ENCODE measurements around the gene ETV3L.

The ETV3L gene

DNA sequence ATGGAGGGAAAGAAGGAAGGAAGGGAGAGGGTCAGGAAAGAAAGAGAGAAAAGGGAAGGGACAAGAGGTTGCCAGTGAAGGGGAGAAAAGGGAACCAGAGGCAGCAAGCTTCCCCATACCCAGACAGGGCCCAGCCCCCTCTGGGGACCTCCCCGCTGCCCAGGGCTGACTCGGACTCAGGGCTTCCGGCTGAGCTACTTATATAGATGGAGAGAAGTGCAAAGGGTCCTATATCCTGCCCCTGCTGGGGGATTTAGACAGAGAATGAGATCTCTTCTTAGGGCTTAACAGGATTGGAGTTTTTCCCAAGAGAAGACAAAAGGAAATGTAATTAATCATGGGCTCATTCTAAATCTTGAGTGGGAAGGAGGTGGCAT, at the start of gene ETV3L:
TSS of gene ETV3L (minus strand) at position 176 of the 377 bp plus-strand sequence. CDS start 285 bp downstream, outside the sequence.
- H3K27ac ChIP-seq, result no peak within 1 kb of the TSS
- H3K4me3 ChIP-seq, result no peak within 1 kb of the TSS

DNA sequence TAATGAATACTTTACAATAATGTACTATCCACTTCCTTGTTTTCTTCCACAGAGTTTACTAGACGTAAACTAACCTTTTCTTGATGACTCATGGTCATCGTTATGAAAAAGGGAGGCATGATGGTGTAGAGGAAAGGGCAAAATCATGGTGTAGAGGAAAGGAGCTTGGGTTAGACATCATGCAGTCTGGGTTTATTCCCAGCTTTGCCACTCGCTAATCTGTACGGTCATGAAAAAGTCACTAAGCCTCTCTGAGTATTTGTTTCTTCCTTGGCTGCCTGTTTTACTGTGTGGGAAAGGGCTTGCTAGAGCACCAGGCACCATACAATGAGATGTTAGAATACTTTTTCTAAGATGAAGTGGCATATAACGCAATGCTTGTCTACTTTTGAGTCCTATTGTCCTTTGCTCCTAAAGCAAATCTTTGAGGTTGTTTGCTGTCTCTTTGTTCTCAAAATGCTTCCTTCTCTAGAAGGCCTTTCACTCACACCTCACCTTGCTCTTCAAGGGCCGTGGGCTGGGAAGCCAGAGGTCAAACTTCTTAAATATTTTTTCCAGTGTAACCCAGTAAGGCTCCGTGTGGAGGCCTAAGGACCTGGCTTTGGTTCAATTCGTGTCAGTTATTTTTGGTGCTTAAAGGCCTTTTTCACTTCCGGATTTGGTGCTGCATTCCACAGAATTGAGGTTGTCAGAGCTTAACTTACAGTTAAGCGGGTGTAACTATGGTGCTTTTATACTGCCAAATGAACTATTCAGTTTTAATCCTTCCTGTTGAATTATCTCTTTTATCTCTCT, 48.5 kb upstream of the ETV3L start:
- peak overlapping the region in 9 of 21 experiments; percentile 1 to 55 (median 19) for H3K27ac ChIP-seq

DNA sequence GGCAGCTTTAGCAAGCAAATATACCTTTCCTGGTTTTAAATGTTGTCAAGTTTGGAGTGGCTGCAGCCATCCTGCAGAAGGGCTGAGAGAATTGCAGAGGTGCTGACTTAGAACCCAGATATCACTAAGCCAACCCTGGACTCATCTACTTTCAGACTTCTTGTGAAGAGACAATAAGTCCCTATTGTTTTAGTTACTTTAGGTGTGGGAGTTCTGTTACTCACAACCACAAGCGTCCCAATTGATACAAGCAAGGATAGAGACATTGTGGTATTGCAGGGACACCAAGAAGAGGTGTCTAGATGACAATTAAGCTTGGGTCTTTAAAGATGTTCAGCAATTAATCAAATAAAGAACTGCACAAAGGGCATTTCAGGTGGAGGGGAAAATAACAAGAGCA, 47.4 kb upstream of the ETV3L start:
- H3K27ac ChIP-seq, result peak overlapping the region in 2 of 21 experiments; percentile 17 to 55
- no peak overlapping the region for H3K4me3 ChIP-seq

More for the DNA sequence above, 48.5 kb upstream of the ETV3L start:
- H3K4me3 ChIP-seq, result no peak overlapping the region

DNA sequence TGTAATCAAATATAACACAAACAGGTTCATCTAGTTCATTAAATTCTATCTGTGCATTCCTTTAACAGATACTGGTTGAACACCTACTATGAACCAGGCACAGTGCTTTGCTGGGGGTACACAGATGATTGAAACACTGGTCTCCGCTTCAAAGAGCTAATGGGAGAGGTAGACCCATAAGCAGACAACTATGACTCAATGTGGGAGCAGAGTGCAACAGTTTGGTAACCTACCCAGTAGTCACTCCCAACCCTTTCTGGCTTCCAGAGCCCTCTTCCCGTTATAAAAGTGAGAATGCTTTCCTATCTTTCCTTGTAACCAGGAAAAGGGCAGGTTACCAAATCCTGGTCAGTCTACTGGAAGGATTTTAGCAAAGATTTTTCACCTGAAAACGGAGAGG, 46.6 kb upstream of the ETV3L start:
- Histone ChIP-seq H3K4me3 (no peak overlapping the region), H3K27ac (peak overlapping the region in 2 of 21 experiments; percentile 47 to 74)

DNA sequence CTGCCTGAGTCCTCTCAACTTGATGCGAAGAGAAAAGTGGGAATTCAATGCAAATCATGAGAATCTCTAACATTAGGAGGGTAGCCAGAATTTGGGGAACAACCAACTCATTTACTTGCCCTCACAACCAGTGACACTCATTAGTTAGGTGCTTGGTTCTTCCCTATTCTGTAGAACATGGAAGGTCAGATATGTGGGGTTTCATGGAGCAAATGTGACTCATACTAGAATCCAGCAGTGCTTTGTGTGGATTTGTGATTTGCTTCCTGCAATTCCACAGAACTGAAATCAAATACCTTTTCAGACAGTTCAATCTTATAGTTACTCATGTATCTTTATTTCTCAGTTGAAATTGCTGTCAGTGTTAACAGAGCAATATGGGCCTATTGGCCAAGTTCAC, 45.5 kb upstream of the ETV3L start:
- peak overlapping the region in 18 of 21 experiments; percentile 12 to 74 (median 50) for H3K27ac ChIP-seq
- H3K4me3 ChIP-seq, result no peak overlapping the region

DNA sequence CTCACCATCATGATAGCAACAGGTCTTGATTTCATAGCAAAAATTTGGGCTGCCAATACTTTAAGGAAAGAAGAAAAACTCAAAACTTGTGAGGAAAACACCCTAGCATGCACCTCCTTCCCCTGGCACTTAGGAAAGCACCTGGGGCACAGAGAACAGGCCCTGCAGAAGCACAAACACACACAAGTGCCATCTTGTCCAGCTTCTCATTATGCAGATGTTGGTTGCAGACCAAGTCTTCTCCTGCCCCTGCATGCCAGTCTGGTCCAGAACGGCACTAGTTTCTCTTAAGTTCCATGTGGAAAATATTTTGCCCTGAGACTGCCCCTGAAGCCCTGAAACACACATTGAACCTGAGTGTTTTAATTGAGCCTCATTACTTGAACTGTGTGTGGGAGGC, 44.9 kb upstream of the ETV3L start:
- H3K27ac ChIP-seq, result peak overlapping the region in 17 of 21 experiments; percentile 12 to 74 (median 52)
- H3K4me3 ChIP-seq, result no peak overlapping the region

DNA sequence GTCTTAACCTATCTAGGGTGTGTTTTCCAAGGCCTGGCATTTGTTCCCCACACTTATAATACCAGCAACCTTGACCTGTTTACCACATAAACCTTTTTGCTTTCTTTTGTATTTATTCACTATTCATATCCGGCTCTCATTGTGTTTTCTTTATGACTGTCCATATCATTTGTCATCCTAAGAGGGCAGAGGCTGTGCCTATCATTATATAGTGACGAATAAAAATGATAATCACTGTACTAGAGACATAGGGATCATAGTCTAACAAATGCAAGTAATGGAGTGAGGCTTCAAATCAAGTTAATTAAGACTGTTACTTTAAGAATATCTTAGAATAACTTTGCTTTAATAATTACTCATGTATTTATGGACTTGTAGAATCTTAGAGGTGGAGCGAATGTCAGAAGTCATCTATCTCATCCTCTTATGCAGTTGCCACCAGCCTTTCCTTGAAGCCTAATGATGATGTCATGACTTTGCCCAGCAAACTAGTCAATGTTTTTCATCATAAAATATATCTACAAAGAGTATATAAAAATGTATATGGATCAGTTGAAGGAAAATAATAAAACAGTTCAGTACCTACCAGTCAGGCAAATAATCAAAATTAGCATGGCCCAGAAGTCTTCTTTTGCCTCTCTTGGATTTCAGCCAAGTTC, 43.3 kb upstream of the ETV3L start:
- Histone ChIP-seq H3K27ac (peak overlapping the region in 15 of 21 experiments; percentile 15 to 74 (median 41)), H3K4me3 (no peak overlapping the region)

DNA sequence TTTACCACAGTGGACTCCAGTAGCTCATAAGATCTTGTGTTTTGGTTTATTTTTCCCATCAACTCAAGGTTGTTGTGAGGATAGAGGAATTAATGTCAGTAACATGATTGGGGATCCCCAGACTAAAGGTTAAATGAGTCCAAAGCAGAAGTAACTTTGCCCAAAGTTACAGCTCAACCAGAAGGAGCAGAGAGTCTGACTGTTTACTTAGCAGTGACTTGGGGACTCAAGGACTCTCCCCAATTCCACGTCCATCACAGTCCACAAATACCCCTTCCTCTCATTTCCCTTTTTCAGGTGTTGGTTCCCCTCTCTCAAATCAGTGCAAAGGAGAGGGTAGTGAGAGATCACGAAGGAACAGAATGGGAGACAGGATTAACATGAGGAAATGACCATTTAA, 42.6 kb upstream of the ETV3L start:
- peak overlapping the region in 12 of 21 experiments; percentile 20 to 74 (median 36) for H3K27ac ChIP-seq

DNA sequence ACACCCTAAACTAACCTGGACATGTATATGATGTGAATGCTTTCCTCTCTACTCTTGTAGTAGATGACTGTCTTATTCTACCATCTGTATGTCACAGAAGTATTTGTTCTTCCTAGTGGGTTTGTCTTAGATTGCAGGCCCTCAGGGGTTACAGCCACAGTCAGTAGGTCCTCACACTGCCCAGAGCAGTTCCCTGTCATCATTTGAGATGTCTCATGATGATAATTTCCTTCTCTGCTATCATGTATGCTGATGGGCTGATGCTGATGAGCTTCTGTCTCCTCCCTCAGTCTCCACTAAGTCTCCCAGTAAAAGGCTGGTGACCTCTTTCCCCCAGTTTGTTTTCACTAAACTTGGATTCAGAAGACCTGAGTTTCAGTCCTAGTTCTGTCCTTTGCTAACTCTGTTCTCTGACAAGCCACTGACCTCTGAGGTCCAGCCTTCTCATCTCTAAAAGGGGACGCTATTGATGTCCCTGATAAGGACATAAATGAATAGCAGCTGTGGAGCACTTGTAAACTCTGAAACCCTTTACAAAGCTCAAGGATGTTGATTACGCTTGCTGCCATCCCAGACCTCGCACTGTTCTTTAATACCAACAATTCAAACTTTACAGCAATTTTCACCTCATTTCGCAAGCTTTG, 41.7 kb upstream of the ETV3L start:
- Histone ChIP-seq H3K4me3 (no peak overlapping the region), H3K27ac (peak overlapping the region in 6 of 21 experiments; percentile 13 to 74 (median 30))

More for the DNA sequence above, 42.6 kb upstream of the ETV3L start:
- no peak overlapping the region for H3K4me3 ChIP-seq

DNA sequence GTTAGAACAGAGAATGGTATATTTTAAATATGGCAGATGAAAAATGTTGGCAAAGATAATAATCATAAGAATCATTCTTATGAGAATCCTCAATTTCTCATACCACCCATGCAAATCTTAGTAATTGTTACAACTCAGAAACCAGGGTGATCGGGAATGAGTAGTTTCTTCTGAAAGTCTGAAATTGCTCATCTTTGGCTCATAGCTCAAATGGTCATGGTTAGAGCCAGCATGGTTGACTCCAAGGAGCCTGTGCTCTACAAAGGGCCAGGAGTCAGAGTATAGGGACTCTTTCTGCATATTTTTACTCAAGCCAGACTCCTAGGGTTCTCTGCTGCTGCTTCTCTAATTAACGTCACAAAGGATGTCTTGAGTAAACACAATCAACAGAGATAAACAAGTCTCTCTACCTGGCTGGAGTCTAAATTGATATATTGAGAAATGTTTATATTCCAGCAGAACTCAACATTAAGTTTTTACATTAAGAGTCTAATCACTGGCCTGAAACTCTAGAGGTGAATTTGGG, 40.5 kb upstream of the ETV3L start:
- Histone ChIP-seq H3K27ac (peak overlapping the region in 5 of 21 experiments; percentile 9 to 99 (median 50)), H3K4me3 (no peak overlapping the region)

DNA sequence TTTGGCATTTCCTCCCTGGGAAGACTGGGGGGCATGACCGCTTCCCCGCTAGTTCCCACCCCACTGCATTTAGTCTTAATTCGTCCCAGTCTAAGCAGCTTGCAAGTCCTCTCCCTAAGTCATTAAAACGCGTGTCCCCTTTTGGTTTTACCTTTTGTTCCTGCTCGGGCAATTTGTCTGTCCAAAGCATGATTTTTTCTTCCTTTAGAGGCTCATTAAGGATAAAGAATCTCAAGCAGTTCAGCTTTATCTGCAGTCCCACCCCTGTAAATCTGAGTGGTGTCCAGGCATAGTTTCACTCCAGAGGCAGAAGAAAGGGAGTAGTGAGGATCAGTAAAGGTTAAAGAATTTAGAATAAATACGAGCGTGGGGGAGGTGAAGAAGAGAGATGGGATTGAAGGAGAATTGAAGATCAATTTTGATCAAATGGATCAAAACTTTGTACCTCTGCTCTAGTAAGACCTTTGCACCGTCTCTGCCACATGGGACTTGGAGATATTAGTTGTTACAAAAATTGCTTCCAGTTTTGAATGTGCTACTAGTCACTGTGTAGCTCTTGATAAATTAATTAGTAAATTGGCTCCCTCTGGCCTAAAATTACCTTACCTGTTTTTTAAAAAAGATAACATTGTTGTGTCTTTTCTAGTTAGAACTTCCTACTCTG, 39.6 kb upstream of the ETV3L start:
- Histone ChIP-seq H3K4me3 (peak overlapping the region; percentile 68 to 97 (median 82)), H3K27ac (peak overlapping the region; percentile 76 to 99 (median 98))

DNA sequence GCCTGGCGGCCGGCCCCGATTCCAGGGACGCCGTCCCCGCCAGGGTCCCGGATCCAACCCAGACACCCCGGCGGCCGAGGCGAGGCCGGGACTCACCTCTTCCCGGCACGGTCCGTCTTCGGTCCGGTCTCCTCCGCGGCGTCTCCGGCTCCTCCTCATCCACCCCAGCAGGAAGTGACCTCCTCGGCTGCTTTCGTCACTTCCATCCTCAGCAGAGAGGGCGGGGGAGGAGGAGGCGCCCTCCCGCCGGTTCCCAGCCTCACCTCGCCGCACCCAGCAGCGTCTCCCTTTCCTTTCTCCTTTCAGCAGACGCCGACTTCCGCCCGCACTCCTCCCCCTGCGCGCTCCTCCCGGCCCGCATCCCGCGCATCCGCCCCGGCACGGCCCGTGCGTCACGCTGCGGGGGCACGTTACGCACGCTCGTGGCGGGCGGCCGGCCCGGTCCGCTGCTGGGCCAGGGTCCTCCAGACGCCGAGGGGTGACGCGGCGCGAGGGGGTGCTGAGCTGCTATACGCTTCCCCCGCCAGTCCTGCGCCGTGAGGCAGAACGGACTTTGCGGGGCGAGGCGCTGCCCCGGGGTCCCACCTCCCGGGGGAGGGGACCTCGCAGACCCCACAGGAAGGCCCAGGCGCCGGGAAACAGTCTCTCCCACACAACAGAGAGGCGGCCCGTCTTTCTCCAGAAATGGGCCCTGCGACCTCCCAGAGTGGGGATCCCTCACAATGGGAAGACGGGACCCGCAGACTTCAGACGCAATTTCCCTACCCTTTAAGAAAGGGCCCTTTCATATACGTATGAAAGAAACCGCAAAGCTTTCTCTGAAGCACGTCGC, 38.8 kb upstream of the ETV3L start, which contains the start of gene ETV3:
TSS of gene ETV3 (minus strand) at position 176 of the 832 bp plus-strand sequence. CDS start 2,043 bp downstream, outside the sequence.
- peak within 1 kb of the TSS; percentile 76 to 99 (median 98) for H3K27ac ChIP-seq
- peak within 1 kb of the TSS; percentile 68 to 97 (median 82) for H3K4me3 ChIP-seq

DNA sequence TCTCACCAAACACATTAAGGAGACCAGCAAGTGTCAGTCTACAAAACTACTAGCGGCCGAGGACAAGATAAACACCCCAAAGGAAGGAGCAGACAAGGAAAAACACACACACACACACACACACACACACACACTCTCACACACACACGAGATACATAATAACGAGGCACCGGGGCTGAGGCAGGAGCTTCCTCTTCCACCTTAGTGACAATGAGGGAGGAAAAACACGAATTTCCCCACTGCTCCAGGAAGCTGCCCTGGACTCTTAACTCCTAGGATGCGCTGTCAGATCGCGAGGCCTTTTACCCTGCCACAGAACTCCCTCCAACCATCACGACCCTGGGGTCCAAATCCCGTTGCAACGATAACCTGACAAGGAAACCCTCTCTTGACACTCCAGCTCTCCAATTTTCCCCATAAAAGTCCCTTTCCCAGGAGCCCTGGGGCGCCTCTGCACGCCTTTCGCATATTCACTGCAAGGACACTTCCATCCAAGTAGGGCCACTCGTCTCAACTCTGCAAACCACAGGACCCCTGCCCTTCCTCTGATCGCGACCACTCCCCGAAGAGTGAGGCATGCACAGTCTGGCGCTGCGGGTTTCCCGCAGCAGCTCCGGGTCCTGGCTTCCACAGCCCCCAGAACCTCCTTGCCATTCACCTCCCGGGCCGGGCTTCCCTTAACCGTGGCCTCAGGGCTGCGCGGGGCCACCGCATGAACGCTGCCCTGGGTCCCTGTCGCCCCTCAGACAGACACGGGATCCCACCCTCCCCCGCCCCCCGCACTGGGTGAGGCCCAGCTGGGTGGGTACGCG, 38.0 kb upstream of the ETV3L start:
- H3K27ac ChIP-seq, result peak overlapping the region; percentile 76 to 99 (median 98)
- peak overlapping the region; percentile 68 to 97 (median 82) for H3K4me3 ChIP-seq

DNA sequence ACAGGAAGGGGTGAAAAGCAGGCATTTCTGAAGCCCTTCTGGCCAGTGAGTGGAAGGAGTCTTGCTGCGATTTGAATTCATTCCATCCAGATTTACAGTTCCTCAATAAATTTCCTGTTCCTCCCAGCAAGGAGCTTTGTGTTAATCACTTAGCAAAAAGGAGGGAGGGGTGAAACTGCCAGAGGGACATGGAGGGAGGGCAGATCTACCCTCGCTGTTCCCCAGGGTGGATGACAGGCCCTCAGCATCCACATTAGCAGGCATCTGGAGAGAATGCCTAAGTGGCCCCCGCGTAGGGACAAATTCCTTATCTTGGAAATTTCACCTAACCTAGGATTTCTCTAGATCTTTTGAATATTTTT, 37.4 kb upstream of the ETV3L start:
- Histone ChIP-seq H3K27ac (peak overlapping the region in 20 of 21 experiments; percentile 94 to 99 (median 98)), H3K4me3 (peak overlapping the region; percentile 68 to 97 (median 82))

DNA sequence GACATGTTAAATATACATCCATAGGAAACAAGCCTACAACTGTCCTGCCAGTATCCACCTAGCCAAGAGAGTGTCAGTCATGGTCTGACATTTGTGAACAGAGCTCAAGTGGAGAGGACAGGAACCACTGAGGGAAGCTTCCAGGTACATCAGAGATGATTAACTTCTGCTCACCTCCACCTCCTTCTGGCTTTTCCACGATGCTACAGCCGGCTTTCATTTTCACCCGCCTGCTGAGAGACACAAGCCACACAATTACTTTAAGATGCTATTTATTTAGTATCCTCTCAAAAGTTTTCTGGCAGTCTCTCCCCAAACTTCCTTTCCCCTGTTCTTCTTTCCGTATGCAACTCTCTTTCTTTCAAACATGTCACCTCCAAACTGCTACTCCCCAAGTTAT, 36.5 kb upstream of the ETV3L start:
- Histone ChIP-seq H3K27ac (peak overlapping the region in 10 of 21 experiments; percentile 25 to 99 (median 98)), H3K4me3 (peak overlapping the region in 4 of 7 experiments; percentile 74 to 97 (median 86))

DNA sequence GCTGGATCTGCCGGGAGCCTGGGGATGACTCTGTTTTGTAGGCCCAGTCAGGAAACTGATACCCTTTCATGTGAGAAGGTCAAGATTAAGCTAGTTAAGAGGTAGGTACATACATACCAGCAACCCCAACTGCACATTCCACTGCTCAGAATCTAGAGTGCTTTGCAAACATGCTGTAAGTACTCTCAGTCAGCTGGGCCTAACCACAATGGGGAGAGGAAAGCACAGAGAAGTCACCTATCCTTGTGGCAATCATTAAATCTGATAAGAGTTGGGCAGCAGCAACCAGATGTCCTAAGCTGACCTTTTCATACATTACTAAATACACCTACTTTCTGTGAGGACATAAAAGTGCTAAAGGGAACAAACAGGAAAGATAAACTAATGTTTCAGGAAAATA, 36.0 kb upstream of the ETV3L start:
- Histone ChIP-seq H3K27ac (peak overlapping the region in 8 of 21 experiments; percentile 25 to 99 (median 98)), H3K4me3 (peak overlapping the region in 1 of 7 experiments; percentile 82)

DNA sequence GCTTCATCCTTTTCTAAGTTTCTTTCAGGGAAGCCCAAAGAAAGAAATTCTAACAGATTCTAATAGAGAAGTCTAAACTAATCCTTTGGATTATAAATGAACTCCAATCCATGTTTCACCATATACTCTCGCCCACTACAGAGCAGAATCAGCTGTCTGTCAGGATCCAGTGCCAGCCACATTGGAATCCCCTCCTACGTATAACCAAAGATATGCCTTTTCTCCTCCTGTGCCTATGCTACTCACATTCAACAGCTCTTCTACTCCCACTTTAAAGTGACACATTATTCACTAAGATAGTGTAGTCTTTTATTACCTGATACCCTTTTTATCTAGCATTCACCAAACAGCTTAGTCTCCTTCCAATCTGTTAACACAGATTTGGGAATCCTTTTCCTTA, 35.5 kb upstream of the ETV3L start:
- H3K27ac ChIP-seq, result peak overlapping the region in 3 of 21 experiments; percentile 0 to 98 (median 38)
- H3K4me3 ChIP-seq, result no peak overlapping the region

Data from skin epidermis (tissue), 12 donors.